Smooth muscle cell (in vitro differentiated cells): ENCODE data around the gene ATP5F1A. TPM values are rescaled to one million over a fixed set of nuclear protein-coding genes. Genes with fewer than 3 reads are reported as not detected.

Experiments
- DNase-seq: peaks from one replicate; lab custom pipeline; 2025; ENCODE audit not compliant: unreplicated experiment; lab: John Stamatoyannopoulos, UW
- H2AFZ ChIP-seq: fragments of 200-600 bp; sonication (generic); 2 replicates; pipeline ENCODE4 v1.6.0; 2016; ENCODE audit warnings: antibody characterized with exemption, low read depth, mild to moderate bottlenecking
- H3F3A ChIP-seq: fragments of 200-600 bp; sonication (generic); 2 replicates; pipeline ENCODE4 v1.6.0; 2017; ENCODE audit warnings: antibody characterized with exemption, low read depth
- H3K27ac ChIP-seq: fragments of 200-600 bp; sonication (generic); 2 replicates; pipeline ENCODE4 v1.5.1; 2016; ENCODE audit warnings: low read depth, mild to moderate bottlenecking
- H3K27me3 ChIP-seq: fragments of 200-600 bp; sonication (generic); 2 replicates; pipeline ENCODE4 v1.6.1; 2016; ENCODE audit warnings: low read depth, mild to moderate bottlenecking
- H3K36me3 ChIP-seq: fragments of 200-600 bp; sonication (generic); 2 replicates; pipeline ENCODE4 v1.5.1; 2016; ENCODE audit warnings: low read depth
- H3K4me1 ChIP-seq: fragments of 200-600 bp; sonication (generic); 2 replicates; pipeline ENCODE4 v1.5.1; 2016; ENCODE audit warnings: low read depth
- H3K4me2 ChIP-seq: fragments of 200-600 bp; sonication (generic); 2 replicates; pipeline ENCODE4 v1.6.0; 2016; ENCODE audit warnings: mild to moderate bottlenecking
- H3K4me3 ChIP-seq: fragments of 200-600 bp; sonication (generic); 2 replicates; pipeline ENCODE4 v1.5.1; 2016; ENCODE audit warnings: mild to moderate bottlenecking
- H3K79me2 ChIP-seq: fragments of 200-600 bp; sonication (generic); 2 replicates; pipeline ENCODE4 v1.6.0; 2016; ENCODE audit warnings: low read depth, mild to moderate bottlenecking
- H3K9ac ChIP-seq: fragments of 200-600 bp; sonication (generic); 2 replicates; pipeline ENCODE4 v1.6.0; 2016; ENCODE audit warnings: low read depth
- H3K9me3 ChIP-seq: fragments of 200-600 bp; sonication (generic); replicated peaks from 2 replicates; pipeline ENCODE4 v1.5.1; 2016; ENCODE audit warnings: low read depth
- H4K20me1 ChIP-seq: fragments of 200-600 bp; sonication (generic); 2 replicates; pipeline ENCODE4 v1.6.0; 2016; ENCODE audit warnings: low read depth
- WGBS: methylation state at CpG from one replicate; pipeline ENCODE4 v1.1.7; 2016; ENCODE audit warnings: low lambda C conversion rate; 5-methylcytosine and 5-hydroxymethylcytosine counted together
- polyA plus RNA-seq: library from polyadenylated mRNA; unstranded; fragments of >200 nt; fragmentation: Nextera tagmentation; extraction: Ambion mirVana; gene quantifications from 2 replicates; pipeline ENCODE4 v1.2.1, GENCODE V29; 2016
- total RNA-seq: library from RNA; depleted of rRNA; stranded (reverse); fragments of >200 nt; gene quantifications from 2 replicates; pipeline ENCODE4 v1.2.3, GENCODE V29; 2014
- TF ChIP-seq, protein P1 (sequence below): fragments of 200-600 bp; sonication (generic); IDR thresholded peaks from 2 replicates; pipeline ENCODE4 v1.5.1; 2017; ENCODE audit warnings: borderline replicate concordance, mild to moderate bottlenecking, antibody characterized with exemption; ENCODE audit not compliant: insufficient read depth, poor library complexity, severe bottlenecking

Gene ATP5F1A
- total and polyA plus RNA-seq, 2 experiments from 2014 or later: 406 to 432 TPM

DNA sequence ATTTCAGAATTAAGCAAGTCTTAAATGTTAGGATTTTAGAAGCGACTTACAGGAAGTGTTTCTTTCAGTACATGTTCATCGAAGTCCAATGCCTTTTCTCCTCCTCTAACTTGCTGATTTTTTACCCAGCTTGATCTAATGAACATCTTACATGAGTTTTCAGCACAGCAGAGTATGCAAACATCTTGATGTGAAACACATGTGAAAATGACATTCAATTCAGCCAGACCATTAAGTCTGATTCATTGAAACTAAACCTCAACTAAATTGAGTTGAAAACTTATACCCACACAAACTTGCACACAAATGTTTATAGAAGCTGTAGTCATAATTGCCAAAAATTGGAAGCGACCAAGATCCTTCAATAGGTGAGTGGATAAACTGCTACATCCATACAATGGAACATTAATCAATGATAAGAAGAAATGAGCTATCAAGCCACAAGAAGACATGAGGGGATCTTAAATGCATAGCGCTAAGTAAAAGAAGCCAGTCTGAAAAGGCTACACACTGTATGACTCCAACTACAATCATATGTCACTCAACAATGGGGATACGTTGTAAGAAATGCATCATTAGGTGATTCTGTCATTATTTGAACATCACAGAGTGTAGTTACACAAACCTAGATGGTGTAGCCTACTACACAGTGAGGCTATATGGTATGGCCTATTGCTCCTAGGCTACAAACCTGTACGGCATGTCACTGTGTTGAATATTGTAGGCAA is 44.6 kb downstream of the ATP5F1A start:
- Histone ChIP-seq H3K4me3 (no peak overlapping the region), H4K20me1 (peaks cover 7% of the 10 kb centered on the region), H3K9me3 (no peaks in the 10 kb centered on the region), H3K4me2 (no peak overlapping the region), H3K27me3 (no peaks in the 10 kb centered on the region), H3K36me3 (no peaks in the 10 kb centered on the region), H2AFZ (no peak overlapping the region), H3K4me1 (no peaks in the 10 kb centered on the region), H3F3A (no peaks in the 10 kb centered on the region), H3K27ac (no peak overlapping the region), H3K79me2 (peaks cover 8% of the 10 kb centered on the region), H3K9ac (no peak overlapping the region)
- TF ChIP-seq, protein P1, sequence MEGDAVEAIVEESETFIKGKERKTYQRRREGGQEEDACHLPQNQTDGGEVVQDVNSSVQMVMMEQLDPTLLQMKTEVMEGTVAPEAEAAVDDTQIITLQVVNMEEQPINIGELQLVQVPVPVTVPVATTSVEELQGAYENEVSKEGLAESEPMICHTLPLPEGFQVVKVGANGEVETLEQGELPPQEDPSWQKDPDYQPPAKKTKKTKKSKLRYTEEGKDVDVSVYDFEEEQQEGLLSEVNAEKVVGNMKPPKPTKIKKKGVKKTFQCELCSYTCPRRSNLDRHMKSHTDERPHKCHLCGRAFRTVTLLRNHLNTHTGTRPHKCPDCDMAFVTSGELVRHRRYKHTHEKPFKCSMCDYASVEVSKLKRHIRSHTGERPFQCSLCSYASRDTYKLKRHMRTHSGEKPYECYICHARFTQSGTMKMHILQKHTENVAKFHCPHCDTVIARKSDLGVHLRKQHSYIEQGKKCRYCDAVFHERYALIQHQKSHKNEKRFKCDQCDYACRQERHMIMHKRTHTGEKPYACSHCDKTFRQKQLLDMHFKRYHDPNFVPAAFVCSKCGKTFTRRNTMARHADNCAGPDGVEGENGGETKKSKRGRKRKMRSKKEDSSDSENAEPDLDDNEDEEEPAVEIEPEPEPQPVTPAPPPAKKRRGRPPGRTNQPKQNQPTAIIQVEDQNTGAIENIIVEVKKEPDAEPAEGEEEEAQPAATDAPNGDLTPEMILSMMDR: no peak
- 95% methylated on average over 6 of the region's 6 CpGs for WGBS
- no peak for DNase-seq

DNA sequence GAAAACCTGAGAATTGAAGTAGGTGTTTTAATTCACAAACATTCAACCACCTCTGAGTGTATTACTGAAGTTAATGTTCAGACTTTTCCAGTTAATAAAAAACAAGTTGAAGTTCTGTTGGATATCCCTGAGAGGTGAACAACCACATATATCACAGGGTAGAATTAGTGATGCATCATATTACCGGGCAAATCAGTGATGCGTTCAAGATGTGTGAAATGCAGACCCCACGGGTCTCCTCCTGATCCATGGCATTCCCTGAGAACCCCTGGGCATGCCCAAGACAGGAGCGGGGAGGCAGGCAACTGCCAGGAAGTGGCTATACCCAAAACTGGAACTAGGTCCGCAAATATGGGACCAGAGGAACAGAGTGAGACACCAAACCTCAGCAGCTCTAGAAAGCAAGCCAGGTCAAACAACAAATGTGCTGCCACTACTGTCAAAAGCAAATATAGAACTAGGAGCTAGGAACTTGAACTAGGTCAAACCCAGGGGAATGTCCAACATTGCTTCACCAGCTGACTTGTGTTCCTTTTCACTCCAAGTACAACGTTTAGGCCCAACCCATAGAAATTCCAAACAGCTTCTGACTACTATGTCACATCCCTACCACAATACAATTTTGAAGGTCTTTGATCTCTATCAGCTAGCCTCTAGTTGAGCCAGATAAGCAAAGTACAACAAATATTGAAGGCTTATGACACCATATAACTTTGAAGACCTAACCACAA is 46.2 kb downstream of the ATP5F1A start:
- peaks cover 8% of the 10 kb centered on the region for H3K79me2 ChIP-seq
- no peaks in the 10 kb centered on the region for H3K36me3 ChIP-seq
- no peaks in the 10 kb centered on the region for H3K27me3 ChIP-seq
- no peak overlapping the region for H3K4me3 ChIP-seq
- H3K9ac ChIP-seq: no peak overlapping the region
- peaks cover 7% of the 10 kb centered on the region for H4K20me1 ChIP-seq
- 79% methylated on average over 6 of the region's 6 CpGs for WGBS
- TF ChIP-seq, protein P1: no peak
- no peak overlapping the region for H3K4me2 ChIP-seq
- no peak for DNase-seq
- no peak overlapping the region for H2AFZ ChIP-seq
- peak overlapping the region; percentile 37 for H3K27ac ChIP-seq
- no peaks in the 10 kb centered on the region for H3K4me1 ChIP-seq
- no peaks in the 10 kb centered on the region for H3F3A ChIP-seq
- H3K9me3 ChIP-seq: no peaks in the 10 kb centered on the region

DNA sequence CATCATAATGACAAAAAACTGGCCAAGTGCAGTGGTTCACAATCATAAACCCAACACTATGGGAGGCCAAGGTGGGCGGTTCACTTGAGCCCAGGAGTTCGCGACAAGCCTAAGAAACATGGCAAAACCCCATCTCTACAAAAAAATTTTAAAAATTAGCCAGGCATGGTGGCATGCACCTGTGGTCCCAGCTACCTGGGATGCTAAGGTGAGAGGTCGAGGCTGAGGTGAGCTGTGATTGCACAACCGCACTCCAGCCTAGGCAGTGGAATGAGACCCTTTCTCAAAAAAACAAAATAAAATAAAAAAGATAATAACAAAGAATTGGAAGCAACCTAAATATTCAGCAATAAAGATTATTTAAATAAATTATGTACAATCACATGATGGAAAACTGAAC is 47.8 kb downstream of the ATP5F1A start:
- H3K79me2 ChIP-seq: peaks cover 8% of the 10 kb centered on the region
- no peak overlapping the region for H3K27ac ChIP-seq
- no peak for DNase-seq
- no peaks in the 10 kb centered on the region for H3K9me3 ChIP-seq
- TF ChIP-seq, protein P1: no peak
- H3K4me3 ChIP-seq: no peak overlapping the region
- H3K27me3 ChIP-seq: no peaks in the 10 kb centered on the region
- peaks cover 5% of the 10 kb centered on the region for H4K20me1 ChIP-seq
- H3K36me3 ChIP-seq: no peaks in the 10 kb centered on the region
- H3K4me2 ChIP-seq: no peak overlapping the region
- H2AFZ ChIP-seq: no peak overlapping the region
- H3F3A ChIP-seq: no peaks in the 10 kb centered on the region
- no peaks in the 10 kb centered on the region for H3K4me1 ChIP-seq
- WGBS: 97% methylated on average over 5 of the region's 5 CpGs
- no peak overlapping the region for H3K9ac ChIP-seq
